K562 (cell line): Measurements from ENCODE around the gene WDR18. TPM values are rescaled to one million over a fixed set of nuclear protein-coding genes. Genes with fewer than 3 reads are reported as not detected.
A peak's percentile ranks its signal among the peaks of the same experiment; 100 is the strongest.

ENCODE experiments used
- CHAMP1 ChIP-seq: fragments of 450-650 bp; IDR thresholded peaks from 2 replicates; pipeline ENCODE4 v1.6.1; 2016; ENCODE audit warnings: mild to moderate bottlenecking
- CXXC5 ChIP-seq: fragments of 250-450 bp; sonication (Bioruptor Pico); IDR thresholded peaks from 2 replicates; pipeline ENCODE4 v1.8.0; 2022; ENCODE audit warnings: inconsistent platforms, mild to moderate bottlenecking, moderate library complexity
- DEAF1 ChIP-seq: fragments of 450-650 bp; formaldehyde crosslinking; IDR thresholded peaks from 2 replicates; pipeline ENCODE4 v1.4.0; 2020; ENCODE audit warnings: mild to moderate bottlenecking, moderate library complexity
- ETV1 ChIP-seq: fragments of 450-650 bp; conservative IDR thresholded peaks from 2 replicates; pipeline ENCODE4 v1.6.1; 2016; ENCODE audit warnings: missing genetic modification characterization, control low read depth, low read depth, missing compliant biosample characterization
- HMG20B ChIP-seq: fragments of 250-450 bp; sonication (Bioruptor Pico); IDR thresholded peaks from 2 replicates; pipeline ENCODE4 v1.5.0; 2021; ENCODE audit warnings: mild to moderate bottlenecking
- KLF1 ChIP-seq: fragments of 450-650 bp; IDR thresholded peaks from 2 replicates; pipeline ENCODE4 v1.6.1; 2016; ENCODE audit warnings: missing genetic modification characterization, missing compliant biosample characterization
- NR0B1 ChIP-seq: fragments of 450-650 bp; IDR thresholded peaks from one replicate; pipeline ENCODE4 v1.6.1; 2018; ENCODE audit warnings: mild to moderate bottlenecking, moderate library complexity; ENCODE audit not compliant: partially characterized antibody
- PHF20 ChIP-seq: fragments of 450-650 bp; IDR thresholded peaks from 2 replicates; pipeline ENCODE4 v1.6.1; 2018; ENCODE audit not compliant: partially characterized antibody
- SNAPC5 ChIP-seq: fragments of 250-450 bp; sonication (Bioruptor Pico); IDR thresholded peaks from 2 replicates; pipeline ENCODE4 v1.8.0; 2021; ENCODE audit warnings: moderate library complexity, mild to moderate bottlenecking, inconsistent platforms
- ZBTB8A ChIP-seq: fragments of 450-650 bp; IDR thresholded peaks from 2 replicates; pipeline ENCODE4 v1.6.1; 2018; ENCODE audit warnings: mild to moderate bottlenecking, moderate library complexity; ENCODE audit not compliant: partially characterized antibody
- ZFP1 ChIP-seq: fragments of 450-650 bp; formaldehyde crosslinking; IDR thresholded peaks from 2 replicates; pipeline ENCODE4 v1.4.0; 2020; ENCODE audit warnings: mild to moderate bottlenecking, mixed read lengths
- ZNF121 ChIP-seq: sonication (generic); formaldehyde crosslinking; conservative IDR thresholded peaks from 2 replicates; pipeline ENCODE4 v1.8.0; 2022; ENCODE audit warnings: missing genetic modification reagents
- ZNF282 ChIP-seq: sonication (generic); formaldehyde crosslinking; IDR thresholded peaks from 2 replicates; pipeline ENCODE4 v1.8.1; 2023; ENCODE audit warnings: missing genetic modification reagents
- ZNF592 ChIP-seq: fragments of 450-650 bp; IDR thresholded peaks from 2 replicates; pipeline ENCODE4 v1.6.1; 2017; ENCODE audit warnings: antibody characterized with exemption, mild to moderate bottlenecking
- ZNF639 ChIP-seq, 2 experiments: fragments of 200-800 bp in 1 of 2; sonication (Bioruptor generic) in 1 of 2; sonication (generic) in 1 of 2; formaldehyde crosslinking in 1 of 2; IDR thresholded peaks in 1 of 2; conservative IDR thresholded peaks in 1 of 2; 2 replicates each; pipeline versions ENCODE4 v1.5.0 to v1.6.1; 2016 to 2020; ENCODE audit warnings: missing compliant biosample characterization in 1 of 2, missing genetic modification characterization in 1 of 2, missing genetic modification reagents in 1 of 2
- ZSCAN29 ChIP-seq: fragments of 450-650 bp; IDR thresholded peaks from 2 replicates; pipeline ENCODE4 v1.6.1; 2017
- polyA plus RNA-seq, 8 experiments: library from polyadenylated mRNA; depleted of rRNA in 4 of 8; stranded (reverse) in 5 of 8; unstranded in 3 of 8; fragments of >200 nt; fragmentation: Nextera tagmentation in 2 of 8; fragmentation: Illumina TruSeq in 1 of 8; extraction: Ambion mirVana in 2 of 8; extraction: Trizol in 1 of 8; gene quantifications; 2 replicates each; pipeline versions ENCODE4 v1.2.1 to v1.2.3, GENCODE V29; 2011 to 2014; ENCODE audit warnings: inconsistent platforms in 1 of 8, missing spikeins in 1 of 8
- total RNA-seq, 7 experiments: library from RNA; depleted of rRNA in 6 of 7; stranded (reverse); fragments of >200 nt in 6 of 7; fragmentation: Illumina TruSeq in 2 of 7; extraction: Trizol in 2 of 7; gene quantifications; 2 replicates each; pipeline versions ENCODE4 v1.2.1 to v1.2.3, GENCODE V29; 2011 to 2021; ENCODE audit warnings: low replicate concordance in 1 of 7

The WDR18 gene
- total and polyA plus RNA-seq, 9 of the 15 experiments (the other 6 are each of a cell fraction or from before 2014, with no cell fraction given), result 0.65 to 181 (median 30.1) TPM

- TF ChIP-seq SNAPC5 (CRISPR knock-in tag) (no peak), CHAMP1 (no peak), ETV1 (tag) (no peak), CXXC5 (CRISPR knock-in tag) (peak; percentile 57), ZBTB8A (no peak), DEAF1 (no peak), ZFP1 (no peak), PHF20 (no peak), ZNF282 (CRISPR knock-in tag) (no peak), KLF1 (no peak), ZNF639 (CRISPR knock-in tag; conservative IDR thresholded peaks at IDR 0.05 in 1 of 2, IDR thresholded peaks at IDR 0.05 in 1 of 2) (no peak), NR0B1 (no peak), HMG20B (CRISPR knock-in tag) (no peak), ZNF592 (no peak), ZNF121 (no peak), ZSCAN29 (no peak)
These were observed 12.1 kb downstream of the WDR18 start (continued) for GRCh38 chr19:996051-996838.
